ENCODE data around the gene CKMT2. TPM values are rescaled to one million over a fixed set of nuclear protein-coding genes. Genes with fewer than 3 reads are reported as not detected.

Gene CKMT2
- total and polyA plus RNA-seq, 2 donors from 2014 or later, result 3.7 to 55.8 TPM

DNA sequence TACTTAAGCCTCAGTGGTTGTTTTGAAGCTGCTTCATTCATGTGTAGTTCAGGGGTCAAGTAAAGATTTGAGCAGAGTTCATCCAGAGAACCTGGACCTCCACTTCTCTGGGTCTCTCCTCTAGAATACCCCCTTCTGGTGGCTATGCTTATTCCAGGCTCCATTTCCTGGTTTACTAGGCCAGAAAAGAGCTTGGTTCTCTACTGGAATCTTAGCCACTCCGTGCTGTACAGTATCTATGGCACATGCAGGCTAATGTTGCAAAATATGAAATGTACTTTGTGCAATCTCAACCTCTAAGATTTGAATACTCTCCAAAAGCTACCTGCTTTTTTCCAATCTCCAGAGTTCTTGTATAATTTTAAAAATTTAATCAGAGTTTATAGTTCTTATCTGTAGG is 50.9 kb downstream of the CKMT2 start:
- no peak for FAIRE-seq
- no peak overlapping the region for H3K9ac ChIP-seq (ENCODE audit: low read length in 3 of 3)

GRCh38 chr5:81286059-81286617 is 53.0 kb downstream of the CKMT2 start:
- FAIRE-seq, result no peak
- no peaks in the 10 kb centered on the region for H3K4me1 ChIP-seq (ENCODE audit: control insufficient read depth in 2 of 3, insufficient read depth in 2 of 3, low read depth in 1 of 3, low read length in 3 of 3)
- no peak overlapping the region for H3K4me3 ChIP-seq (ENCODE audit: low read length in 3 of 3)
- no peaks in the 10 kb centered on the region for H3K36me3 ChIP-seq (ENCODE audit: control insufficient read depth in 2 of 3, insufficient read depth in 3 of 3, low read length in 3 of 3)
- H3K9me3 ChIP-seq (ENCODE audit: control insufficient read depth in 2 of 3, insufficient read depth in 1 of 3, low read length in 3 of 3), result peaks cover 0 to 1% (median 0%) of the 10 kb centered on the region in 3 donors
- H3K27ac ChIP-seq (ENCODE audit: low read depth in 2 of 2, low read length in 2 of 2), result no peak overlapping the region
- no peaks in the 10 kb centered on the region for H3K27me3 ChIP-seq (ENCODE audit: control insufficient read depth, insufficient read depth, low read length)
- DNase-seq, result peak in 1 of 5 donors; percentile 28
- TF ChIP-seq CTCF (IDR thresholded peaks at IDR 0.05; ENCODE audit: borderline replicate concordance, extremely low read depth, insufficient read depth), result no peak
- no peak overlapping the region for H3K9ac ChIP-seq (ENCODE audit: low read length in 3 of 3)
- intact Hi-C loops (cut with DNase I), result no loop called here

More for the DNA sequence above, 50.9 kb downstream of the CKMT2 start:
- no peaks in the 10 kb centered on the region for H3K36me3 ChIP-seq (ENCODE audit: control insufficient read depth in 2 of 3, insufficient read depth in 3 of 3, low read length in 3 of 3)
- H3K9me3 ChIP-seq (ENCODE audit: control insufficient read depth in 2 of 3, insufficient read depth in 1 of 3, low read length in 3 of 3), result no peaks in the 10 kb centered on the region
- H3K4me3 ChIP-seq (ENCODE audit: low read length in 3 of 3), result no peak overlapping the region
- TF ChIP-seq CTCF (IDR thresholded peaks at IDR 0.05; ENCODE audit: borderline replicate concordance, extremely low read depth, insufficient read depth), result no peak
- intact Hi-C loops (cut with DNase I), result no loop called here
- H3K4me1 ChIP-seq (ENCODE audit: control insufficient read depth in 2 of 3, insufficient read depth in 2 of 3, low read depth in 1 of 3, low read length in 3 of 3), result no peaks in the 10 kb centered on the region
- H3K27me3 ChIP-seq (ENCODE audit: control insufficient read depth, insufficient read depth, low read length), result no peaks in the 10 kb centered on the region
- H3K27ac ChIP-seq (ENCODE audit: low read depth in 2 of 2, low read length in 2 of 2), result no peak overlapping the region
- no peak for DNase-seq

DNA sequence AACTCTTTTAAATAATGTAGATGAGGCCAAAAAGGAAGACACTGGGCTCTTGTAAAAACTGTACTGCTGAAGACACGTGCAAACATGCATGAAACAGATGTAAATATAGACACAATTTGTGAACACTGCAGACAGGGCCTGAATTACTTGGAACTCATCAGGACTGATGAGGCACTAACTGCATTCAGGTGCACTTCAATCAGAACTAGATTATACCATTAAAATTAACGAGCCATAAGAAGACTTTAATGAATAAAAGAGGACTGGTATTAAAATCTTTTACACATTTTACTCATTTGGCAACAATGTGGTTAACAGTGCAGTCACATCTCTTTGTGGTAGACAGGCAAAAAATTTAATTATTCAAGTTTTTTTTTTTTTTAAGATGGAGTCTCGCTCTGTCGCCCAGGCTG is 54.9 kb downstream of the CKMT2 start:
- no peak for TF ChIP-seq CTCF (IDR thresholded peaks at IDR 0.05; ENCODE audit: borderline replicate concordance, extremely low read depth, insufficient read depth)
- Histone ChIP-seq H3K9ac (ENCODE audit: low read length in 3 of 3) (no peak overlapping the region), H3K36me3 (ENCODE audit: control insufficient read depth in 2 of 3, insufficient read depth in 3 of 3, low read length in 3 of 3) (no peaks in the 10 kb centered on the region), H3K9me3 (ENCODE audit: control insufficient read depth in 2 of 3, insufficient read depth in 1 of 3, low read length in 3 of 3) (peaks cover 0 to 15% (median 0%) of the 10 kb centered on the region in 3 donors), H3K27me3 (ENCODE audit: control insufficient read depth, insufficient read depth, low read length) (no peaks in the 10 kb centered on the region), H3K4me3 (ENCODE audit: low read length in 3 of 3) (no peak overlapping the region), H3K4me1 (ENCODE audit: control insufficient read depth in 2 of 3, insufficient read depth in 2 of 3, low read depth in 1 of 3, low read length in 3 of 3) (no peaks in the 10 kb centered on the region), H3K27ac (ENCODE audit: low read depth in 2 of 2, low read length in 2 of 2) (no peak overlapping the region)
- DNase-seq (no peak), FAIRE-seq (no peak)
- intact Hi-C loops (cut with DNase I), result no loop called here

GRCh38 chr5:81290146-81290545 is 57.0 kb downstream of the CKMT2 start:
- Histone ChIP-seq H3K36me3 (ENCODE audit: control insufficient read depth in 2 of 3, insufficient read depth in 3 of 3, low read length in 3 of 3) (peaks cover 0 to 3% (median 0%) of the 10 kb centered on the region in 3 donors), H3K4me1 (ENCODE audit: control insufficient read depth in 2 of 3, insufficient read depth in 2 of 3, low read depth in 1 of 3, low read length in 3 of 3) (no peaks in the 10 kb centered on the region), H3K4me3 (ENCODE audit: low read length in 3 of 3) (no peak overlapping the region), H3K27ac (ENCODE audit: low read depth in 2 of 2, low read length in 2 of 2) (no peak overlapping the region), H3K9ac (ENCODE audit: low read length in 3 of 3) (no peak overlapping the region), H3K9me3 (ENCODE audit: control insufficient read depth in 2 of 3, insufficient read depth in 1 of 3, low read length in 3 of 3) (peaks cover 0 to 20% (median 3%) of the 10 kb centered on the region in 3 donors), H3K27me3 (ENCODE audit: control insufficient read depth, insufficient read depth, low read length) (no peaks in the 10 kb centered on the region)
- TF ChIP-seq CTCF (IDR thresholded peaks at IDR 0.05; ENCODE audit: borderline replicate concordance, extremely low read depth, insufficient read depth), result no peak
- DNase-seq (no peak), FAIRE-seq (no peak)
- intact Hi-C loops (cut with DNase I), result no loop called here
